Neural progenitor cell (in vitro differentiated cells): ENCODE results near the gene KIF21A.

Experiments used
- CTCF ChIP-seq: fragments of 200-600 bp; sonication (generic); IDR thresholded peaks from 2 replicates; pipeline ENCODE4 v1.5.1; 2017; ENCODE audit warnings: antibody characterized with exemption, mild to moderate bottlenecking
- EZH2 ChIP-seq: fragments of 200-600 bp; sonication (generic); IDR thresholded peaks from 2 replicates; pipeline ENCODE4 v1.6.1; 2017; ENCODE audit warnings: antibody characterized with exemption, mild to moderate bottlenecking, moderate library complexity
- EZH2phosphoT487 ChIP-seq: fragments of 200-600 bp; sonication (generic); IDR thresholded peaks from 2 replicates; pipeline ENCODE4 v1.6.1; 2017; ENCODE audit warnings: antibody characterized with exemption

GRCh38 chr12:39483042-39483441 lies 40.1 kb upstream of the KIF21A start:
- TF ChIP-seq CTCF (no peak), EZH2 (no peak), EZH2phosphoT487 (no peak)
